H9 (cell line): ENCODE measurements around the gene USP7. TPM values are rescaled to one million over a fixed set of nuclear protein-coding genes. Genes with fewer than 3 reads are reported as not detected.
A peak's percentile ranks its signal among the peaks of the same experiment; 100 is the strongest.

Experiments
- DNase-seq: peaks from one replicate; pipeline ENCODE4 v3.0.0-alpha.2; 2017
- H2AFZ ChIP-seq: one replicate; pipeline ENCODE4 v1.6.1; 2013; ENCODE audit warnings: mild to moderate bottlenecking, low read length, control low read depth, moderate library complexity
- H2AK5ac ChIP-seq: 2 replicates; pipeline ENCODE4 v1.6.1; 2013; ENCODE audit warnings: low read length, control low read depth, mixed read lengths; ENCODE audit not compliant: insufficient read length
- H2BK120ac ChIP-seq: one replicate; pipeline ENCODE4 v1.6.1; 2013; ENCODE audit warnings: low read depth, mild to moderate bottlenecking, low read length, control low read depth, inconsistent platforms; ENCODE audit not compliant: poor library complexity, severe bottlenecking
- H2BK12ac ChIP-seq: 2 replicates; pipeline ENCODE4 v1.6.1; 2013; ENCODE audit warnings: low read length, control low read depth, mixed read lengths, low read depth; ENCODE audit not compliant: insufficient read length
- H2BK15ac ChIP-seq: 2 replicates; pipeline ENCODE4 v1.6.1; 2013; ENCODE audit warnings: low read depth, low read length, control low read depth
- H2BK20ac ChIP-seq: one replicate; pipeline ENCODE4 v1.6.1; 2013; ENCODE audit warnings: low read depth, mild to moderate bottlenecking, low read length, control low read depth, inconsistent platforms; ENCODE audit not compliant: poor library complexity, severe bottlenecking
- H2BK5ac ChIP-seq: 2 replicates; pipeline ENCODE4 v1.6.1; 2013; ENCODE audit warnings: low read length, control low read depth, mixed read lengths; ENCODE audit not compliant: insufficient read length
- H3K14ac ChIP-seq: 2 replicates; pipeline ENCODE4 v1.6.1; 2013; ENCODE audit warnings: low read length, control low read depth; ENCODE audit not compliant: insufficient read depth
- H3K18ac ChIP-seq: 2 replicates; pipeline ENCODE4 v1.6.1; 2013; ENCODE audit warnings: low read depth, mild to moderate bottlenecking, mixed read lengths, low read length, control low read depth; ENCODE audit not compliant: insufficient read length
- H3K23ac ChIP-seq: 2 replicates; pipeline ENCODE4 v1.6.1; 2013; ENCODE audit warnings: low read length, control low read depth, mixed read lengths, low read depth; ENCODE audit not compliant: insufficient read length
- H3K23me2 ChIP-seq: 2 replicates; pipeline ENCODE4 v1.6.1; 2013; ENCODE audit warnings: low read depth, mild to moderate bottlenecking, mixed read lengths, low read length, control low read depth; ENCODE audit not compliant: insufficient read length, poor library complexity, severe bottlenecking
- H3K27ac ChIP-seq: 2 replicates; pipeline ENCODE4 v1.5.1; 2013; ENCODE audit warnings: low read length, control low read depth, mixed read lengths, low read depth; ENCODE audit not compliant: insufficient read length
- H3K27me3 ChIP-seq: 2 replicates; pipeline ENCODE4 v1.6.1; 2013; ENCODE audit warnings: low read length, control low read depth, inconsistent platforms; ENCODE audit not compliant: insufficient read depth
- H3K4ac ChIP-seq: 2 replicates; pipeline ENCODE4 v1.6.1; 2013; ENCODE audit warnings: low read depth, mild to moderate bottlenecking, control low read depth, inconsistent platforms, low read length, moderate library complexity
- H3K4me1 ChIP-seq: 2 replicates; pipeline ENCODE4 v1.6.1; 2013; ENCODE audit warnings: low read length, control low read depth, inconsistent platforms; ENCODE audit not compliant: insufficient read depth
- H3K4me2 ChIP-seq: 2 replicates; pipeline ENCODE4 v1.6.1; 2013; ENCODE audit warnings: low read length, control low read depth, mixed read lengths; ENCODE audit not compliant: insufficient read length, insufficient read depth
- H3K56ac ChIP-seq: 2 replicates; pipeline ENCODE4 v1.6.1; 2013; ENCODE audit warnings: low read depth, mild to moderate bottlenecking, mixed read lengths, low read length, control low read depth; ENCODE audit not compliant: insufficient read length
- H3K79me1 ChIP-seq: 2 replicates; pipeline ENCODE4 v1.6.1; 2013; ENCODE audit warnings: low read depth, mild to moderate bottlenecking, moderate library complexity, low read length, control low read depth, inconsistent platforms; ENCODE audit not compliant: insufficient read depth, poor library complexity, severe bottlenecking
- H3K79me2 ChIP-seq: 2 replicates; pipeline ENCODE4 v1.6.1; 2013; ENCODE audit warnings: low read length, control low read depth, inconsistent platforms; ENCODE audit not compliant: insufficient read depth
- H3K9ac ChIP-seq: 2 replicates; pipeline ENCODE4 v1.6.1; 2013; ENCODE audit warnings: low read length, control low read depth, mixed read lengths; ENCODE audit not compliant: insufficient read length; ENCODE audit errors: extremely low read depth
- H3K9me3 ChIP-seq: one replicate; pipeline ENCODE4 v1.6.1; 2013; ENCODE audit warnings: low read depth, low read length, inconsistent platforms; ENCODE audit not compliant: control insufficient read depth
- H3T11ph ChIP-seq: one replicate; pipeline ENCODE4 v1.6.1; 2013; ENCODE audit warnings: mild to moderate bottlenecking, low read length, control low read depth, inconsistent platforms
- H4K20me1 ChIP-seq: one replicate; pipeline ENCODE4 v1.6.1; 2013; ENCODE audit not compliant: control insufficient read depth, insufficient read length, insufficient read depth
- H4K5ac ChIP-seq: 2 replicates; pipeline ENCODE4 v1.6.1; 2013; ENCODE audit warnings: low read depth, mild to moderate bottlenecking, mixed read lengths, low read length, control low read depth; ENCODE audit not compliant: insufficient read length
- H4K8ac ChIP-seq: replicated peaks from 2 replicates; pipeline ENCODE4 v1.6.1; 2013; ENCODE audit warnings: low read length, control low read depth, mixed read lengths, low read depth; ENCODE audit not compliant: insufficient read length
- H4K91ac ChIP-seq: 2 replicates; pipeline ENCODE4 v1.6.1; 2013; ENCODE audit warnings: low read depth, mild to moderate bottlenecking, moderate library complexity, mixed read lengths, low read length, control low read depth; ENCODE audit not compliant: insufficient read length
- H3K27ac Mint-ChIP-seq, 3 experiments: 2 replicates in 2 of 3; 3 replicates in 1 of 3; pipeline ENCODE4 v1.8.0; 2020 to 2021; ENCODE audit warnings: mixed read lengths in 3 of 3, mild to moderate bottlenecking in 1 of 3, moderate library complexity in 1 of 3
- H3K27me3 Mint-ChIP-seq: 2 replicates; pipeline ENCODE4 v1.8.0; 2021; ENCODE audit warnings: low read depth, mild to moderate bottlenecking, moderate library complexity, mixed read lengths
- H3K36me3 Mint-ChIP-seq, 3 experiments: 2 replicates in 2 of 3; 3 replicates in 1 of 3; pipeline ENCODE4 v1.8.0; 2020 to 2021; ENCODE audit warnings: low read depth in 3 of 3, mixed read lengths in 3 of 3; ENCODE audit not compliant: insufficient read depth in 1 of 3
- H3K4me1 Mint-ChIP-seq, 2 experiments: 2 replicates each; pipeline ENCODE4 v1.8.0; 2020; ENCODE audit warnings: mixed read lengths in 2 of 2
- H3K4me3 Mint-ChIP-seq, 2 experiments: 2 replicates in 1 of 2; 3 replicates in 1 of 2; pipeline ENCODE4 v1.8.0; 2020 to 2021; ENCODE audit warnings: mild to moderate bottlenecking in 2 of 2, mixed read lengths in 2 of 2, moderate library complexity in 1 of 2
- H3K9me3 Mint-ChIP-seq, 2 experiments: 2 replicates in 1 of 2; 3 replicates in 1 of 2; pipeline ENCODE4 v1.8.0; 2020; ENCODE audit warnings: mild to moderate bottlenecking in 2 of 2, mixed read lengths in 2 of 2, moderate library complexity in 1 of 2
- total RNA-seq: library from RNA; stranded (reverse); gene quantifications from 2 replicates; pipeline ENCODE4 v1.2.1, GENCODE V29; 2021
- TF ChIP-seq, protein P1 (sequence below): fragments of 200-600 bp; sonication (generic); conservative IDR thresholded peaks from 3 replicates; pipeline ENCODE4 v1.8.0; 2021; ENCODE audit warnings: antibody characterized with exemption, mild to moderate bottlenecking

Gene USP7
- total RNA-seq, 1 experiment from 2014 or later = 192 TPM

DNA sequence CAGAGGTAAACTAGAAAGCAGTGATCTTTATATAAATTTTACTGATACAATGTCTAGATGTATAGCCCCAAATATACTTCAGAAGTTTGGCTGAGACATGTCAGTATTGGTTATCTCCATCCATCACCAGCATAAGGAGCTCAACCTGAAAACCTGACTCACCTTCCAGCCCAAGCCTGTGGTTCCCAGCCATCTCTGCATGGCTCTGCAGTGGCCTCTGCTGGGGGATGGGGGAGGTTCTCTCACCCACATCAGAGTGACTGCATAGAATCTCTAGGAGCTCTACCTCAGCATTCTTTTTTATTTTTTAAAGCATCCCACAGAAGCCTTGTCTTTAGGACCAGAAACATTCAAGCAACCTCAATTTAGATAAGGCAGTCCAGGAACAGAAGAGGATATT is 27.3 kb downstream of the USP7 start:
- Histone ChIP-seq H3K18ac (no peak overlapping the region), H4K5ac (no peak overlapping the region), H3T11ph (no peak overlapping the region), H3K4ac (no peak overlapping the region), H2AFZ (no peak overlapping the region), H2BK15ac (no peak overlapping the region), H3K4me1 (no peaks in the 10 kb centered on the region; the same call in 1 of the 2 replicates), H2BK20ac (no peak overlapping the region), H2AK5ac (no peak overlapping the region), H4K20me1 (no peaks in the 10 kb centered on the region), H2BK5ac (no peak overlapping the region), H2BK120ac (no peak overlapping the region), H3K9me3 (no peaks in the 10 kb centered on the region), H3K23me2 (no peaks in the 10 kb centered on the region), H3K9ac (no peak overlapping the region), H4K91ac (no peak overlapping the region), H3K56ac (no peak overlapping the region), H3K23ac (no peak overlapping the region), H3K79me2 (peaks cover 68% of the 10 kb centered on the region), H3K4me2 (no peak overlapping the region), H3K27me3 (no peaks in the 10 kb centered on the region), H4K8ac (no peak overlapping the region), H3K14ac (no peak overlapping the region), H3K27ac (no peak overlapping the region), H2BK12ac (no peak overlapping the region), H3K79me1 (peaks cover 6% of the 10 kb centered on the region)
- Mint-ChIP-seq H3K36me3 (peaks cover 0 to 3% (median 0%) of the 10 kb centered on the region in 3 experiments; a peak in 2 of 7 replicates), H3K27me3 (no peaks in the 10 kb centered on the region), H3K4me3 (no peak overlapping the region), H3K4me1 (peaks cover 48 to 58% of the 10 kb centered on the region in 2 experiments), H3K9me3 (no peaks in the 10 kb centered on the region), H3K27ac (peak overlapping the region in 1 of 3 experiments; percentile 35; a peak in 1 of 7 replicates)
- TF ChIP-seq, protein P1, sequence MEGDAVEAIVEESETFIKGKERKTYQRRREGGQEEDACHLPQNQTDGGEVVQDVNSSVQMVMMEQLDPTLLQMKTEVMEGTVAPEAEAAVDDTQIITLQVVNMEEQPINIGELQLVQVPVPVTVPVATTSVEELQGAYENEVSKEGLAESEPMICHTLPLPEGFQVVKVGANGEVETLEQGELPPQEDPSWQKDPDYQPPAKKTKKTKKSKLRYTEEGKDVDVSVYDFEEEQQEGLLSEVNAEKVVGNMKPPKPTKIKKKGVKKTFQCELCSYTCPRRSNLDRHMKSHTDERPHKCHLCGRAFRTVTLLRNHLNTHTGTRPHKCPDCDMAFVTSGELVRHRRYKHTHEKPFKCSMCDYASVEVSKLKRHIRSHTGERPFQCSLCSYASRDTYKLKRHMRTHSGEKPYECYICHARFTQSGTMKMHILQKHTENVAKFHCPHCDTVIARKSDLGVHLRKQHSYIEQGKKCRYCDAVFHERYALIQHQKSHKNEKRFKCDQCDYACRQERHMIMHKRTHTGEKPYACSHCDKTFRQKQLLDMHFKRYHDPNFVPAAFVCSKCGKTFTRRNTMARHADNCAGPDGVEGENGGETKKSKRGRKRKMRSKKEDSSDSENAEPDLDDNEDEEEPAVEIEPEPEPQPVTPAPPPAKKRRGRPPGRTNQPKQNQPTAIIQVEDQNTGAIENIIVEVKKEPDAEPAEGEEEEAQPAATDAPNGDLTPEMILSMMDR = peak; percentile 69
- peak; percentile 79 for DNase-seq
